Measurements from ENCODE around the gene CARD10. TPM values are rescaled to one million over a fixed set of nuclear protein-coding genes. Genes with fewer than 3 reads are reported as not detected.

The CARD10 gene
- total and polyA plus RNA-seq, 2 of the 13 experiments (the other 11 are each of a cell fraction or from before 2014, with no cell fraction given), result 35.2 to 55.8 TPM

- TF ChIP-seq MATR3 (CRISPR knock-in tag; IDR thresholded peaks at IDR 0.05), result no peak
- TF ChIP-seq SNAPC5 (CRISPR knock-in tag; IDR thresholded peaks at IDR 0.05; ENCODE audit: borderline replicate concordance), result no peak
- TF ChIP-seq ZNF788 (CRISPR knock-in tag; IDR thresholded peaks at IDR 0.05; ENCODE audit: borderline replicate concordance), result peak; percentile 57; the same call in 1 of the 2 replicates
- TF ChIP-seq BRF2 (CRISPR knock-in tag; IDR thresholded peaks at IDR 0.05), result no peak
- no peak for TF ChIP-seq ZNF224 (CRISPR knock-in tag; IDR thresholded peaks at IDR 0.05)
- no peak for TF ChIP-seq SP140L (CRISPR knock-in tag; IDR thresholded peaks at IDR 0.05; ENCODE audit: borderline replicate concordance)
- TF ChIP-seq ZNF562 (CRISPR knock-in tag; IDR thresholded peaks at IDR 0.05; ENCODE audit: borderline replicate concordance), result no peak
- TF ChIP-seq ZFP36 (IDR thresholded peaks at IDR 0.05; ENCODE audit: borderline replicate concordance, low read depth, low read length, partially characterized antibody), result no peak
- no peak for TF ChIP-seq LCORL (IDR thresholded peaks at IDR 0.05)
- peak; percentile 65; the same call in 1 of the 2 replicates for TF ChIP-seq LCORL (CRISPR knock-in tag; IDR thresholded peaks at IDR 0.05)
- no peak for TF ChIP-seq ZSCAN20 (CRISPR knock-in tag; IDR thresholded peaks at IDR 0.05; ENCODE audit: borderline replicate concordance)
- no peak for TF ChIP-seq ZNF225 (CRISPR knock-in tag; IDR thresholded peaks at IDR 0.05)
- no peak for TF ChIP-seq ZNF33A (CRISPR knock-in tag; IDR thresholded peaks at IDR 0.05; ENCODE audit: borderline replicate concordance)
- no peak for TF ChIP-seq IKZF4 (CRISPR knock-in tag; IDR thresholded peaks at IDR 0.05; ENCODE audit: borderline replicate concordance, low read depth, not compliant biosample characterization)
- TF ChIP-seq KAT7 (CRISPR knock-in tag; IDR thresholded peaks at IDR 0.05; ENCODE audit: borderline replicate concordance), result 0 out of 2 replicates have a peak, but pooled peaks have one; percentile 35
- no peak; the same call in 1 of the 2 replicates for TF ChIP-seq KDM4B (CRISPR knock-in tag; IDR thresholded peaks at IDR 0.05)
- TF ChIP-seq ZNF235 (CRISPR knock-in tag; IDR thresholded peaks at IDR 0.05; ENCODE audit: borderline replicate concordance), result no peak
- TF ChIP-seq HOXA3 (CRISPR knock-in tag; IDR thresholded peaks at IDR 0.05), result peak; percentile 61; the same call in 1 of the 2 replicates
- TF ChIP-seq ELF3 (CRISPR knock-in tag; IDR thresholded peaks at IDR 0.05), result peak; percentile 55; the same call in 1 of the 2 replicates
- no peak; the same call in 1 of the 2 replicates for TF ChIP-seq CTCF (CRISPR knock-in tag; IDR thresholded peaks at IDR 0.05)
- no peak for TF ChIP-seq SMARCC2 (IDR thresholded peaks at IDR 0.05)
- no peak for TF ChIP-seq MZF1 (CRISPR knock-in tag; IDR thresholded peaks at IDR 0.05; ENCODE audit: borderline replicate concordance)
- 0 out of 2 replicates have a peak, but pooled peaks have one; percentile 26 for TF ChIP-seq ZNF709 (CRISPR knock-in tag; IDR thresholded peaks at IDR 0.05)
- TF ChIP-seq IRF9 (CRISPR knock-in tag; IDR thresholded peaks at IDR 0.05; ENCODE audit: borderline replicate concordance), result no peak
- no peak for TF ChIP-seq ZNF205 (CRISPR knock-in tag; IDR thresholded peaks at IDR 0.05)
- TF ChIP-seq ZNF256 (CRISPR knock-in tag; conservative IDR thresholded peaks at IDR 0.05), result no peak
- peak; percentile 76 for TF ChIP-seq SOX5 (CRISPR knock-in tag; IDR thresholded peaks at IDR 0.05; ENCODE audit: borderline replicate concordance)
Measured at GRCh38 chr22:37563153-37564081, 44.2 kb upstream of the CARD10 start (continued).

Data from HepG2 (cell line).